SK-N-SH (cell line): Measurements from ENCODE around the gene CPEB1. TPM values are rescaled to one million over a fixed set of nuclear protein-coding genes. Genes with fewer than 3 reads are reported as not detected.

Experiments
- CTCF ChIA-PET: fragments of 300-600, 350-600 bp; formaldehyde crosslinking; extraction: SDS; loops from one replicate; lab custom pipeline; 2021; lab: Yijun Ruan, JAX
- POLR2A ChIA-PET: fragments of 350-600 bp; sonication (Branson Sonifier 250); formaldehyde crosslinking; extraction: SDS; loops from one replicate; lab custom pipeline; 2020; ENCODE audit warnings: antibody characterized with exemption, inconsistent platforms; lab: Yijun Ruan, JAX
- DNase-seq: peaks from one replicate; pipeline ENCODE4 v3.0.0; 2012
- H2AFZ ChIP-seq: fragments of 200-600 bp; sonication (generic); 2 replicates; pipeline ENCODE4 v1.8.1; 2016; ENCODE audit warnings: antibody characterized with exemption, mild to moderate bottlenecking, low read depth
- H3F3A ChIP-seq: fragments of 200-600 bp; sonication (generic); replicated peaks from 2 replicates; pipeline ENCODE3; 2016; ENCODE audit warnings: antibody characterized with exemption, mild to moderate bottlenecking; ENCODE audit not compliant: insufficient read depth
- H3K27ac ChIP-seq, 2 experiments: fragments of 200-500 bp in 1 of 2; fragments of 200-600 bp in 1 of 2; sonication (Bioruptor generic) in 1 of 2; sonication (generic), shearing (Covaris generic) in 1 of 2; 2 replicates each; pipeline versions ENCODE4 v1.5.1 to v1.6.1; 2014 to 2016; ENCODE audit warnings: low read depth in 2 of 2, inconsistent platforms in 1 of 2, low read length in 1 of 2, mild to moderate bottlenecking in 1 of 2, mixed read lengths in 1 of 2
- H3K27me3 ChIP-seq: fragments of 200-600 bp; sonication (generic), shearing (Covaris generic); 2 replicates; pipeline ENCODE4 v1.6.1; 2016; ENCODE audit warnings: mixed run types; ENCODE audit not compliant: insufficient read depth
- H3K36me3 ChIP-seq, 2 experiments: fragments of 200-500 bp in 1 of 2; fragments of 200-600 bp in 1 of 2; sonication (Bioruptor generic) in 1 of 2; sonication (generic) in 1 of 2; replicated peaks in 1 of 2; 2 replicates each; pipeline versions ENCODE3 to v1.5.1; 2014 to 2016; ENCODE audit warnings: low read length in 1 of 2, mild to moderate bottlenecking in 1 of 2; ENCODE audit not compliant: insufficient read depth in 2 of 2, control insufficient read depth in 1 of 2
- H3K4me1 ChIP-seq, 2 experiments: fragments of 200-500 bp in 1 of 2; fragments of 200-600 bp in 1 of 2; sonication (Bioruptor generic) in 1 of 2; sonication (generic), shearing (Covaris generic) in 1 of 2; 2 replicates each; pipeline versions ENCODE4 v1.5.1 to v1.6.1; 2014 to 2016; ENCODE audit warnings: low read depth in 1 of 2, low read length in 1 of 2, mixed run types in 1 of 2; ENCODE audit not compliant: insufficient read depth in 2 of 2, control insufficient read depth in 1 of 2
- H3K4me2 ChIP-seq: fragments of 200-600 bp; sonication (generic), shearing (Covaris generic); 2 replicates; pipeline ENCODE4 v1.6.1; 2017; ENCODE audit warnings: mixed run types
- H3K4me3 ChIP-seq, 2 experiments: fragments of 200-500 bp in 1 of 2; fragments of 200-600 bp in 1 of 2; sonication (Bioruptor generic) in 1 of 2; sonication (generic), shearing (Covaris generic) in 1 of 2; 2 replicates each; pipeline versions ENCODE4 v1.5.1 to v1.8.1; 2014 to 2016; ENCODE audit warnings: low read depth in 2 of 2, inconsistent platforms in 1 of 2, low read length in 1 of 2, mild to moderate bottlenecking in 1 of 2, mixed read lengths in 1 of 2, moderate library complexity in 1 of 2
- H3K79me2 ChIP-seq: fragments of 200-600 bp; sonication (generic); 2 replicates; pipeline ENCODE4 v1.8.1; 2017; ENCODE audit warnings: mild to moderate bottlenecking; ENCODE audit not compliant: insufficient read depth
- H3K9ac ChIP-seq: fragments of 200-600 bp; sonication (generic); 2 replicates; pipeline ENCODE4 v1.6.1; 2017; ENCODE audit warnings: mixed run types
- H3K9me2 ChIP-seq: fragments of 200-600 bp; sonication (generic); 2 replicates; pipeline ENCODE4 v1.6.1; 2017; ENCODE audit warnings: mixed run types
- H3K9me3 ChIP-seq: fragments of 200-600 bp; sonication (generic); 2 replicates; pipeline ENCODE4 v1.6.1; 2017; ENCODE audit warnings: mixed run types, mild to moderate bottlenecking, moderate library complexity
- H4K20me1 ChIP-seq: fragments of 200-600 bp; sonication (generic); 2 replicates; pipeline ENCODE4 v1.6.1; 2017; ENCODE audit warnings: mild to moderate bottlenecking, mixed run types; ENCODE audit not compliant: insufficient read depth
- EP300 ChIP-seq, 2 experiments: IDR thresholded peaks; 2 replicates each; pipeline versions ENCODE4 v1.4.0 to v1.6.1; 2012; ENCODE audit warnings: borderline replicate concordance in 1 of 2, low read depth in 1 of 2, low read length in 1 of 2
- EZH2phosphoT487 ChIP-seq: fragments of 200-600 bp; sonication (generic); IDR thresholded peaks from 2 replicates; pipeline ENCODE4 v1.6.1; 2017; ENCODE audit warnings: low read depth, mixed run types, mild to moderate bottlenecking, antibody characterized with exemption, moderate library complexity, borderline replicate concordance
- FOXJ3 ChIP-seq: sonication (generic); formaldehyde crosslinking; IDR thresholded peaks from 2 replicates; pipeline ENCODE4 v1.5.1; 2020; ENCODE audit warnings: mild to moderate bottlenecking, missing genetic modification reagents
- FOXM1 ChIP-seq: IDR thresholded peaks from 2 replicates; pipeline ENCODE4 v1.4.0; 2012; ENCODE audit warnings: low read depth, mild to moderate bottlenecking
- GABPA ChIP-seq: IDR thresholded peaks from 2 replicates; pipeline ENCODE4 v1.4.0; 2012; ENCODE audit warnings: low read depth, mild to moderate bottlenecking
- GATA2 ChIP-seq: sonication (generic); formaldehyde crosslinking; IDR thresholded peaks from 2 replicates; pipeline ENCODE4 v1.5.0; 2020; ENCODE audit warnings: mild to moderate bottlenecking, missing genetic modification reagents
- MXI1 ChIP-seq: IDR thresholded peaks from 2 replicates; pipeline ENCODE4 v1.6.1; 2012; ENCODE audit warnings: mild to moderate bottlenecking, low read depth, low read length, improper control_type of control experiment
- NFIC ChIP-seq: IDR thresholded peaks from 2 replicates; pipeline ENCODE4 v1.4.0; 2012; ENCODE audit warnings: borderline replicate concordance
- NRF1 ChIP-seq: IDR thresholded peaks from 2 replicates; pipeline ENCODE4 v1.6.1; 2012; ENCODE audit warnings: low read depth, mild to moderate bottlenecking, low read length
- POLR2AphosphoS5 ChIP-seq: IDR thresholded peaks from 2 replicates; pipeline ENCODE4 v1.6.1; 2012; ENCODE audit warnings: low read depth, low read length
- REST ChIP-seq: IDR thresholded peaks from 2 replicates; pipeline ENCODE4 v1.6.1; 2012; ENCODE audit warnings: mild to moderate bottlenecking, low read depth, low read length, moderate library complexity
- TEAD4 ChIP-seq: IDR thresholded peaks from 2 replicates; pipeline ENCODE4 v1.4.0; 2012; ENCODE audit warnings: mild to moderate bottlenecking, borderline replicate concordance; ENCODE audit not compliant: insufficient read depth
- USF1 ChIP-seq: IDR thresholded peaks from 2 replicates; pipeline ENCODE4 v1.4.0; 2012; ENCODE audit warnings: low read depth, borderline replicate concordance
- USF2 ChIP-seq: fragments of 150-350 bp; IDR thresholded peaks from 2 replicates; pipeline ENCODE4 v1.6.1; 2017; ENCODE audit warnings: antibody characterized with exemption, low read length, low read depth, borderline replicate concordance
- YY1 ChIP-seq: IDR thresholded peaks from 2 replicates; pipeline ENCODE4 v1.4.0; 2012; ENCODE audit warnings: low read depth, mild to moderate bottlenecking
- ZBTB33 ChIP-seq: IDR thresholded peaks from 2 replicates; pipeline ENCODE4 v1.4.0; 2012; ENCODE audit warnings: low read depth, borderline replicate concordance
- WGBS: methylation state at CpG from one replicate; pipeline ENCODE4 v1.1.6; 2017; ENCODE audit warnings: low lambda C conversion rate; 5-methylcytosine and 5-hydroxymethylcytosine counted together
- polyA plus RNA-seq, 3 experiments: library from polyadenylated mRNA; depleted of rRNA; stranded (reverse); fragments of >200 nt; gene quantifications; 2 replicates each; pipeline ENCODE4 v1.2.3, GENCODE V29; 2012

Gene CPEB1
- polyA plus RNA-seq, 1 of the 3 experiments (the other 2 are of a cell fraction), result 2.6 TPM

- Histone ChIP-seq H3K4me1 (no peaks in the 10 kb centered on the region), H2AFZ (no peak overlapping the region), H3F3A (no peaks in the 10 kb centered on the region), H3K27ac (no peak overlapping the region), H3K9ac (no peak overlapping the region), H3K9me3 (no peaks in the 10 kb centered on the region), H3K79me2 (no peaks in the 10 kb centered on the region), H3K4me3 (no peak overlapping the region), H3K4me2 (no peak overlapping the region), H3K36me3 (no peaks in the 10 kb centered on the region), H4K20me1 (no peaks in the 10 kb centered on the region), H3K27me3 (no peaks in the 10 kb centered on the region), H3K9me2 (no peaks in the 10 kb centered on the region)
- TF ChIP-seq MXI1, result no peak
- no peak for TF ChIP-seq GABPA
- TF ChIP-seq NFIC, result no peak
- no peak for TF ChIP-seq EZH2phosphoT487
- no peak for TF ChIP-seq GATA2 (CRISPR knock-in tag)
- TF ChIP-seq FOXJ3 (CRISPR knock-in tag), result no peak
- no peak for TF ChIP-seq YY1
- TF ChIP-seq USF2, result no peak
- TF ChIP-seq NRF1, result no peak
- no peak for TF ChIP-seq ZBTB33
- no peak for TF ChIP-seq USF1
- TF ChIP-seq POLR2AphosphoS5, result no peak
- TF ChIP-seq FOXM1, result no peak
- TF ChIP-seq EP300 (IDR thresholded peaks at IDR 0.05; ENCODE audit: borderline replicate concordance in 1 of 2, low read depth in 1 of 2, low read length in 1 of 2), result no peak
- TF ChIP-seq TEAD4, result no peak
- no peak for TF ChIP-seq REST
- WGBS, result 55% methylated on average over 4 of the region's 4 CpGs
- POLR2A ChIA-PET, result no interaction called here
- CTCF ChIA-PET, result no interaction called here
- DNase-seq, result no peak
These were observed 23.5 kb upstream of the CPEB1 start for GRCh38 chr15:82670699-82671098.
